Mucosa of gallbladder (tissue), 1 donor: ENCODE results near the gene PIP5K1B. TPM values are rescaled to one million over a fixed set of nuclear protein-coding genes. Genes with fewer than 3 reads are reported as not detected.
A peak's percentile ranks its signal among the peaks of the same experiment; 100 is the strongest.
"Not testable (repeated sequence)": the region's sequence is repeated elsewhere in the genome, so short reads cannot be mapped to it uniquely, and the experiment has no call there.

ENCODE experiments used
- DNase-seq: peaks from one replicate; pipeline ENCODE4 v3.0.0-alpha.2; 2020; ENCODE audit warnings: low spot score
- total RNA-seq: library from RNA; stranded (reverse); gene quantifications from one replicate; pipeline ENCODE4 v1.2.1, GENCODE V29; 2021
- donor health status: DM: no; HTN: no; CAD: no.

Gene PIP5K1B
- total RNA-seq, result 14.0 TPM

GRCh38 chr9:68704814-68705530, at the start of gene PIP5K1B:
Gene PIP5K1B (plus strand): TSS chr9:68705240. CDS start chr9:68822615, 117,375 bp downstream.
- DNase-seq, result peak; percentile 75

- DNase-seq, result no peak
Measured at GRCh38 chr9:68664036-68664435, 41.0 kb upstream of the PIP5K1B start.

- no peak for DNase-seq
Measured at GRCh38 chr9:68668127-68668526, 36.9 kb upstream of the PIP5K1B start.

GRCh38 chr9:68669218-68669617, 35.8 kb upstream of the PIP5K1B start:
- DNase-seq, result no peak

GRCh38 chr9:68672215-68672614, 32.8 kb upstream of the PIP5K1B start:
- DNase-seq, result no peak

GRCh38 chr9:68672625-68673024, 32.4 kb upstream of the PIP5K1B start:
- no peak for DNase-seq

- no peak for DNase-seq
Measured at GRCh38 chr9:68678430-68678829, 26.6 kb upstream of the PIP5K1B start.

- DNase-seq, result no peak
Measured at GRCh38 chr9:68683433-68683832, 21.6 kb upstream of the PIP5K1B start.

GRCh38 chr9:68685213-68685612, 19.8 kb upstream of the PIP5K1B start:
- no peak for DNase-seq

GRCh38 chr9:68685770-68686169, 19.3 kb upstream of the PIP5K1B start:
- DNase-seq, result no peak

- peak; percentile 80 for DNase-seq
Measured at GRCh38 chr9:68690088-68690487, 15.0 kb upstream of the PIP5K1B start.

- no peak for DNase-seq
Measured at GRCh38 chr9:68692519-68692918, 12.5 kb upstream of the PIP5K1B start.

- no peak for DNase-seq
Measured at GRCh38 chr9:68694125-68694524, 10.9 kb upstream of the PIP5K1B start.

GRCh38 chr9:68697851-68698250, 7.2 kb upstream of the PIP5K1B start:
- no peak for DNase-seq

GRCh38 chr9:68698943-68699509, 6.0 kb upstream of the PIP5K1B start:
- DNase-seq, result no peak

- not testable (repeated sequence) for DNase-seq
Measured at GRCh38 chr9:68699625-68700024, 5.4 kb upstream of the PIP5K1B start.

- DNase-seq, result no peak
Measured at GRCh38 chr9:68702493-68702892, 2.5 kb upstream of the PIP5K1B start.

GRCh38 chr9:68703672-68704071, 1.4 kb upstream of the PIP5K1B start:
- DNase-seq, result no peak

- DNase-seq, result no peak
Measured at GRCh38 chr9:68704498-68704813, 584 bp upstream of the PIP5K1B start.

GRCh38 chr9:68705531-68706362, 707 bp downstream of the PIP5K1B start:
- DNase-seq, result no peak

- DNase-seq, result no peak
Measured at GRCh38 chr9:68706363-68707201, 1.5 kb downstream of the PIP5K1B start.
